GM19438 (cell line): Measurements from ENCODE around the gene CHPF.

ENCODE experiments used
- ATAC-seq: cut with Tn5 transposase; IDR thresholded peaks from one replicate; pipeline ENCODE4 v1.9.1; 2021; ENCODE audit warnings: low read depth; ENCODE audit not compliant: unreplicated experiment

CHPF gene

DNA sequence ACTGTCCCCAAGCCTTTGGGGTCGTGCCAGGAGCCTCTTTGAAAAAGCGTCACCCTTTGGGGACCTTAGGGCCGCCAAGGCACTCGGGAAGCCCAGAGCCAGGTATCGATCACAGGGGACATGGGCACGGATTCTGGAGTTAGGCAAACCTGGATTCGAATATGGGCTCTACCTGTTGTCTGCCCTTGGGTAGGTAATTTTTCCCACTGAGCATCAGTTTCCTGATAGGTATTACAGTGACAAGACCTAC lies 9.5 kb upstream of the CHPF start:
- ATAC-seq: no peak

DNA sequence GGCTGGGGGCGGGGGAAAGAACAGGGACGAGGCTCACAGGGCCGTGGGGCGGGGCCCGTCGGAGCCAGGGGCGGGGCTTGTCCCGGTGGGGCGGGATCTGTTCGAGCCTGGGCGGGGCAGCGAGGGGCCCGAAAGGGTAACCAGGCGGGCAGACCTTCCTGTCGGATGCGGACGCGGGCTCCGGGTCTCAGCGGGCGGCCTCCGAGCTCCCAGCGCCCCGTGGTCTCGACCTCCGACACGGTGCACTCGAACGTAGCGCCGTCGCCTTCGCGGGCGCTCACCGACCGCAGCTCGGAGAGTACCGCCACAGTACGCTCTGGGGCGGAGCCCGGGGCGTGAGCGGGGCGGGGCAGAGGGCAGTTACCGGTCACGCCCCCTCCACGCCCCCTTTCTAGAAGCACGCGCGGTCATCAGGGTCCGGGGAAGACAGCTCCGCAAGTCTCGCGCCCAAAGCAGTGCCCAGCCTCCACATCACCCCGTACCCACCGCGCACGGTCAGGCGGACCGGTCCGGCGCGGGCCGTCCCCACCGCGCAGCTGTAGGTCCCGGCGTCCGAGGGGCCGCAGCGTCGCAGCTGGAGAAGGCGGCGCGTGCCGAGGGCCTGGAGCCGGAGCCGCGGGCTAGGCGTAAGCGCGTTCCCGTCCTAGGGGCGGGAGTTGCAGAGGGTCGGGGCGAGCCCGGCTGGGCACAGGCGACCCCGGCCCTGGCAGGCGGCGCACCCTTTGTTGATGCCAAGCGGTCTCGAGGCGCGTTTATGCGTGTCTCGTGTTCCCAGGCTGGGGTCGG lies 9.0 kb upstream of the CHPF start:
- ATAC-seq: peak; percentile 92

DNA sequence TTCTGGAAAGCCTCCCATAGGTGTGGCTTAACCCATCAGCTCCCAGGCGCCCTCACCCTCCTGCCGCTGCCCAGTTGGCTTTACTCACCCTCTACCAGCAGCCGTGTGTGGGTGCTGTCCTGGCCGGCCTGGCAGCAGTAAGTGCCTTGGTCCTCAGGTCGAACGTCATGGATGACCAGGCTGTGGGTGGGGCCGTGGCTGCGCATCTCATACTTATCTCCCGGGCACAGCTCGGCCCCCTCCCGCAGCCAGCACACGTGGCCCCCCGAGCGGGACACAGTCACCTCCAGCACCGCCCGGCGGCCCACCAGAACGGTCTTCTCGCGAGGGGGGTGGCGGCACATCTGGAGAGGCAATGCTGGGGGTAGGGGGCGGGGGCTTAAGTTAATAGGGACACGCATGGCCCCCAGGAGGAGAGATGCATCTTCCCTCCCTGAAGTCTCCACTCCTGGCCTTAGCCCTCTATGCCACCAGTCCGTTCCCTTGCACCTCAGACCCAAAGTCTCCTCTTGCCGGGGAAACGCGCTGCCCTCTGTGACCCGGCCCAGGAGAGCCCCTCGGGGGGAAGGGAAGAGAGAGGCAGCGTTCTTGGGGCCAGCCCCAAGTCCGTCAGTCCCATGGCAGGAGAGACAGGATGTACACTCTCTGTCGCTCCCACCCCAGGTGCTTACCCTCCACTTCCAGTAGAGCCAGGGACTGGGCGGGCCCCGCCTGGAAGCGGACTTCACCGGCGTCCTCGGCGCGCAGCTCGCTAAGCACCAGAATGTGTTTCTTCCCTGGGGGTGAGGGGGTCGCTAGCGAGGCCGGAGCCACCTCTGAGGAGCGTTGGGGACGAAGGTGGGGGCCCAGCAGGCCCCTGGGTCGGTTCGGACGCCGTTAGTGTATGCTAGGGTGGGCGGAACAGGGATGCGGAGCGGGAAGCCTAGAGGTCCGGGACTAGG lies 8.1 kb upstream of the CHPF start:
- ATAC-seq: peak; percentile 37

DNA sequence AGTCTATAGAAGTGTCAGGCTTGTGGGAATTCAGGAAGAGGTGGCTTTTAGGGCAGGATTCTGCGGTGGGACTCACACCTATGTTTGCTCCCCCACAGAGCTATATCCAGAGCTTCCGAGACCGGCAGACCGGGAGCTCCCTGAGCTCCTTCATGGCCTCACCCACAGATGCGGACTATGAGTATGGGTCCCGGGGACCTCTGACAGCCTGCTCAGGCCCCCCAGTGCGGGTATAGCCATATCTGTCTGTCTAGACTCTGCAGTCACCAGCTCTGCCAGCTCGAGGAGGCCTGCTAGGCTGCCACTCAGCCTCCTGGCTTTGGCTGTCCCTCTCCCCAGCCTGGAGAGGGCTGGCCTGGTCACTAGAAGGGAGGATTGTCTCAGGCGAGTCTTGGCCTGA lies 6.0 kb upstream of the CHPF start:
- no peak for ATAC-seq

DNA sequence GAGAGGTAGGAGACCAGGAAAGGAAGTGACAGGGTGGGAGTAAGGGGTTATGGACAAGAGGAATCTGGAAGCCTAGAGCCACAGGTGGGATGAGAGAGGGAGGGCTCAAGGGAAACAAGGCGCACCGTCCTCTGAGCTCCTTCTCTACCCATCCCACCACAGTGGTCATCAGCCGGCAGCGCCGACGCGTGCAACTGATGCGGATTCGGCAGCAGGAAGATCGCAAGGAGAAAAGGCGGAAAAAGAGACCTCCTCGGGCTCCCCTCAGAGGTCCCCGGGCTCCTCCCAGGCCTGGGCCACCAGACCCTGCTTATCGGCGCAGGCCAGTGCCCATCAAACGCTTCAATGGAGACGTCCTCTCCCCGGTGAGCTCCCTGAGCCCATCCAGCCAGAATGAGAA lies 5.4 kb upstream of the CHPF start:
- ATAC-seq: no peak

DNA sequence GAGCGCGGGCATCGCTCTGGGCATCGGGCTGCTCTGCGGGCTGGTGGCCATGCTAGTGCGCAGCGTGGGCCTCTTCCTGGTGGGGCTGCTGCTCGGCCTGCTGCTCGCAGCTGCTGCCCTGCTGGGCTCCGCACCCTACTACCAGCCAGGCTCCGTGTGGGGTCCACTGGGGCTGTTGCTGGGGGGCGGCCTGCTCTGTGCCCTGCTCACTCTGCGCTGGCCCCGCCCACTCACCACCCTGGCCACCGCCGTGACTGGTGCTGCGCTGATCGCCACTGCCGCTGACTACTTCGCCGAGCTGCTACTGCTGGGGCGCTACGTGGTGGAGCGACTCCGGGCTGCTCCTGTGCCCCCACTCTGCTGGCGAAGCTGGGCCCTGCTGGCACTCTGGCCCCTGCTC lies 4.0 kb upstream of the CHPF start:
- ATAC-seq: no peak

DNA sequence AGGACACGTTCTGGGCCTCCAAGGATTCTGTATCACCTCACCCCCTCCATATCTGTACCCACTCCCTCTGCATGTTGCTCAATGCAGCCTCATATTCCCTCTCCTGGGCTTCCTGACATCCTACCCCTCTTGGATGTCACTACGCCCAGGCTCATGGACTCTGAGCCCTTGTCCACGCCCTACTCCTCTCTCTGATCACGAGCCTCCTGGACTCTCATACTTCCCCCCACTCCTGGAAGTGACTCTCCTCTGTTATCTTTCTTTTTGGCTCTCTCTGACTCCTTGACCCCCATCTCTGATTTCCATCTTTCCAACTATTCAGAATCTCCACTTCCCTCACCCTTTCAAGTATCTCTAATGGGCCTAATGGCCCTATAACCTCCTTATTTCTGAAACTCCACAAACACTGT lies 2.3 kb upstream of the CHPF start:
- ATAC-seq: no peak

DNA sequence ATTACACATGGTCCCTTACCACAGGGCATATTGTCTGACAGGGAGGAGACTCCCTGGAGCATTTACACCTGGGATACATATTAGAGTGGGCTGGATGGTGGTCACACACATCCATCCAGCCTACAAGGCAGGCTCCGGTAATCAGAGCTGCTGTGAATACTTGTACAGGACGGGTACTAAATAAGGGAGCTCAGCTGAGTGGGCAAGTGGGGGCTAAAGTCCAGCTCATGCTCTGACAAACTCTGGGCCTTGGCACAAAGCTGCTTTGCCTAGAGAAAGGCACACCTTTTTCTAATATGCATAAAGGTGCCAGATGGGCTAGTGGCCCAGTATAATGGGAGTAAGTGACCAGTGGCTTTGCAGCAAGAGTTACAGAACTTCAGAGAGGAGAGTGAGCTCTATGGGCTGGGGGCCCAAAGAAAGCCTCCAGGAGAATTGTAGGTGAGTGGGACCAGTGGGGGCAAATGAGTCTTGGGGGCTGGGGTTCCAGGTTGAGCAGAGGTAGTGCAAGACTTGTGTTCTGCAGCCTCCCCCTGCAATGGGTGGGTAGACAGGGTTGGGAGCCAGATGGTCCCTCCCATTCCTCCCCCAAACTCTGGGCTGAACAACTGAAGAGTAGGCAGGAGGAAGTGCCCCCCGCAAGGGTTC lies 1.8 kb upstream of the CHPF start:
- ATAC-seq: no peak

DNA sequence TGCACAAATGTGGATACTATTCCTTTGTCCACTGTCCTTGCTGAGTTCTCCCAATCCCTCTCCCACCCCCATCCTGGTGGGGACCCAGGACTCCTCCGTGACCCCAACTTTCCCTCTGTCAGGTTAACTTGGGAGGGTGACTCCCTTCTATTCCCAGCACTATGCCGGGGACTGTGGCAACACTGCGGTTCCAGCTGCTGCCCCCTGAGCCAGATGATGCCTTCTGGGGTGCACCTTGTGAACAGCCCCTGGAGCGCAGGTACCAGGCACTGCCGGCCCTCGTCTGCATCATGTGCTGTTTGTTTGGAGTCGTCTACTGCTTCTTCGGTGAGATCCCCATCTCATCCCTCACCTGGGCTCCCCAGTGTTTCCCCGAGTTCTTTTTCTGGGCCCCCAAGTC lies 958 bp upstream of the CHPF start:
- no peak for ATAC-seq

DNA sequence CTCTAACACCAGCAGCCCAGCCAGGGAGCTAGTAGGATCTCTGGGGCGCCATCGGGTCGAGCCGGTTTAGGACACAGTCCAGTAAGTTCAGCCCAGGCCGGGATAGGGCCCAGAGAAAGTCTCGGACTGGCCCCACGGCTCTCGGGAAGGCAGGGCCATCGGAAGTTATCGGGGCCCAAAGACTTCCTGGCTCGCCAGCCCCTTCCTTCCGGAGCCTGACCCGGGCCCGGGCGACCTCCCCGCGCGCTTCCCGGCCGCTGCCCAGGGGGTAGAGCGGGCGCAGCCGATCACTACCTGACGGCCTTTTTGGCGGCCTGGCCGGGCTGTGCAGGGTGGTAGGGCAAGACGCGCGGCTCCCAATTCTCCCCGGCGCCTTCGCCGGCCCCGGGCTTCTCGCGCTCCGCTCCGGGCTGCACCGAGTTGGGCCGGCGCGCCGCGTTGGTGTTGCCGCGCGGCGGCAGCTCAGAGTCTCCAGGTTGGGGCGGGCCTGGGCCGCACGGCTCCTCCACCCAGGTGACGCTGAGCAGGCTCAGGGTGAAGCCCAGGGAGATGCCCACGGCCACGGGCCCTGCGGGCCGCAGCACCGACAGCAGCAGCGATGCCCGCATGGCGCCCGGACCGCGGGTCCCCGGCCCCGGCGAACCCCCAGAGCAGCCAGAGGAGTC lies 546 bp downstream of the CHPF start:
- ATAC-seq: peak; percentile 31

DNA sequence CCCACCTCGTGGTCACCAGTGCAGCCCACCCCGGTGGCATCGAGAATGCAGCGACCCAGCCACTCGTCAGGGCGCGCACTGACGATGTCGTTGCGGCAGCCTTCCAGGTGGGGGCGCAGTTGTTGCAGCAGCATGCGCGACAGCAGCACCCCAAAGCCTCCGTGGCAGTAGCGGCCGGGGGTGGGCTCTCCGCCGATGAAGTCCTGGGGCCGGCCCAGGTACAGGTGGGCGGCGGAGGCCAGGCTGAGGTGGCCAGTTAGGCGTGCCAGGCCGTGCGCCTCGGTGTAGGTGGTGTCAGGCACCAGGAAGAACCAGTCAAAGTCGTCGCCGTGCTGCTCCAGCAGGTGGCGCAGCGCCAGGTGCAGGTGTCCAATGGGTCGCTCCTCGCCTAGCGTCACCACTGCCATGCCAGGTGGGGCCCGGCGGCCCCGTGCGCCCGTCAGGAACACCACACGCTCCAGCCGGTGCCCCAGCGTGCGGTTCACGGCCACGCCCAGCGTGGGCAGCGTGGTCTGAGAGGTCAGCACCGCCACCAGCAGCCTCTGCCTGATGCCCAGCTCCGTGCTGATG lies 1.9 kb downstream of the CHPF start:
- peak; percentile 48 for ATAC-seq

DNA sequence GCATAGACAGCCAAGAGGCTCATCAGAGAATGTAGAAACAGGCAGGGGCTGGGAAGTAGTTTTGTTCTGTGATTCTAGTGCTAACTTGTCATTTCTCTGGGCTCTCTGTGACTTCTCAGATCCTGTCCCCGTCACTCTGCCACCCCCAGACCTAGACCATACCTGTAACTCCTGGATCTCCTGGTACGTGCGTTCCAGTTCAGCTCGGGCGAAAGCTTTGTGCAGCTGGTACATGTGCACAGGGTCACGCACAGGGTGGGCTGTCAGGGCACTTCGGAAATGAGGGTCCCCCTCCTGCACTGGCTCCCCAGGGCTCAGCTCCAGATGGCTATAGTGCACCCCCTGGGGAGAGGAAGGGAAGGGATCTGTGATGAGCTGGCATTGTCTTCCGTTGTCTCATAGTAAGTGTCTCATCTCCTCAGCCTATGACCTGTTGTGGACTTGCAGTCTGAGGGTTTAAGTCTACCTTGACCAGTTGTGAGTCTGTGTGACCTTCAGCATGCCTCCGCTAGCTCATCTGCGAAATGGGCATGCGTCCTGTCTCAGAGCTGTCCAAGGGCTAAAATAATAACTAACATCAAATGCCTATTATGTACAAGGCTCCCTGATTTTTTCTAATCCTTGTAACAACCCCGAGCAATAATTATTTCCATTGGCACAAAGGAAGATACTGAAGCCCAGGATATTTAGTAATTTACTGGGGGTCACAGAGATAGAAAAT lies 2.7 kb downstream of the CHPF start:
- ATAC-seq: no peak

DNA sequence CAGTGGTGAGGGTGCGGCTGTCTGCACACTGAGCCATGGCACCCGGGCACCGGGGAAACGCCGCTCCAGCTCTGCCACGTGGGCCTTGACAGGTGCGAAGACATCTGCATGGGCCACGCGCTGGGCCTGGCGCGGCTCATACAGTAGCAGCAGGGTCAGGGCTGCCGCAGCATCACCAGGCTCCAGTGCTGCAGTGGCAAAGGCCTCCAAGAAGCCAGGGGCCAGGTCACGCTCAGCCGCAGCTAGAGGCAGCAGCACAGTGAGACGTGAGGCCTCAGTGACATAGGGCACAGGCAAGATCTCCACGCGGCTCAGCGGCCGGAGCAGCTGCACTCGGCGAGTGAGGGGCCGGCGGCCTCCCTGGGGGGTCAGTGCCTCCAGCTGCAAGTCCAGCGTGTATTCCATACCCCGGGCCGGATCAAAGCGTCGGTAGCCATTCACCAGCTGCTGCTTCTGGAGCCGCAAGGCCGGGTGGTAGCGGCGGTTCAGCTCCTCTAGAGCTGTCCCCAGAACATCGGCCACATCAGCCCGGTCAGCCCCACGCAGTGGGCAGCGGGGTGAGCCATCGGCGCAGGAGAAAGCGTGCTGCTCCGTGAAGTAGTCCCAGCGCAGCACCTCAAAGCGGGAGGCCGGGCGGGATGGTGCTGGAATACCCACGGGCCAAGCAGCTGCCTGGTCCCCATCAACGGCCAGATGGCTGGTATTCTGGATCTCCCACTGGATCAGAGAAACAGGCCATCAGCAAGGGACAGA lies 3.5 kb downstream of the CHPF start:
- ATAC-seq: no peak

DNA sequence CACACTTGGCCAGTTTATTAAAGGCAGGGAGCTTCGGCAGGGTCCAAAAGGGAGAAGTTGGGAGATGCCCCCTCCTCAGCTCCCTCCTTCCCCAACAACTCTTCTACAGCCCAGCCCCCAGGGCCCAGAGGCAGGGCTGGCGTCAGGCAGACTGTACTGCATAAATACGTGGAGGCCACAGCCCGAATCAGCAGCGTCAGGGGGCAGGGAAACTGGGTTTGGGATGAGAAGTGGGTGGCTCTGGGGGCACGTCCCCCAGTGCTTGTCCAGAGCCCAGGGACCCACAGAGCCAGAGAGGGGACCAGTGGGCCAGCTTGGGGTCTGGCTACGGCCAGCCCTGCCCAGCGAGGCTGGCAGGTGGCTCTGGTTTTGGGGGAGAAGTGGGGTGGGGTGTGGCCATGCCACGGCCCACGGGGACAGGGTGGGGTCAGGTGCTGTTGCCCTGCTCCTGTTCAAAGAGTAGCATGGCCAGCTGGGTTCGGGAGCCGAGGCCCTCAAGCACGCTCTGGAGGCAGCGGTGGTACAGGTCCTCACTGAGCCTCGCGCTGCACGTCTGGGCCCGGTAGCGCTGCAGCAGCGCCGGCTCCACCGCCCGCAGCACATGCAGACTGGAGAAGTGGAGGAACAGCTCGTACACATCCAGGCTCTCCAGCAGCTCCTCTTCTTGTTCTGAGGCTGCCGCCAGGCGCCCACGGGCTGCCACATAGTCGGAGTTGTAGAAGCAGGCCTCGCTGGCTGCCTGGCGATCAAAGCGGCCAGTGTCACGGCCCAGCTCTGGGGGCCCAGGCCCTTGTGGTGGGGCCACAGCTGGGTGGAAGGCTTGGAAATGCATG lies 4.4 kb downstream of the CHPF start:
- no peak for ATAC-seq

DNA sequence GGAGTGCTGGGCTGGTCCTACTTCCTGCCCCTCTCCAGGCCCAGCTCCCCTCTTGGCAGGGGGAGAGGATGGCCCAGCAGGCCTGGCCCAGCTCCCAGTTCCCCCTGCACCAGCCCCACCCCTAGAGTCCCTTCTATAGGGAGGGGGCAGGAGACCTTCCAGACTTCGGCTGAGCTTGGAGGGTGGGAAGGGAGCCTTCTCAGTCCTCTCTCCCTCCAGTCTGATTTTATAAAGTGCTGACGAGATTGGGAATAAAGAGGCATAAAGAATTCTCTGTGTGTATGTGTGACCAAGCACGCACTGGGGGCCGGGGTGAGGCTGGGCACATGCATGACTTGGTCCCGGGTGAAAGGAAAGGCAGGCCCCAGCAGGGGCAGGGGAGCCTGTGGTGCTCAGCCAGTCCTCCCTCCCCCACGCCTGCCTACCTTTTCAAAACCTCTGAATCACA lies 5.1 kb downstream of the CHPF start:
- no peak for ATAC-seq

DNA sequence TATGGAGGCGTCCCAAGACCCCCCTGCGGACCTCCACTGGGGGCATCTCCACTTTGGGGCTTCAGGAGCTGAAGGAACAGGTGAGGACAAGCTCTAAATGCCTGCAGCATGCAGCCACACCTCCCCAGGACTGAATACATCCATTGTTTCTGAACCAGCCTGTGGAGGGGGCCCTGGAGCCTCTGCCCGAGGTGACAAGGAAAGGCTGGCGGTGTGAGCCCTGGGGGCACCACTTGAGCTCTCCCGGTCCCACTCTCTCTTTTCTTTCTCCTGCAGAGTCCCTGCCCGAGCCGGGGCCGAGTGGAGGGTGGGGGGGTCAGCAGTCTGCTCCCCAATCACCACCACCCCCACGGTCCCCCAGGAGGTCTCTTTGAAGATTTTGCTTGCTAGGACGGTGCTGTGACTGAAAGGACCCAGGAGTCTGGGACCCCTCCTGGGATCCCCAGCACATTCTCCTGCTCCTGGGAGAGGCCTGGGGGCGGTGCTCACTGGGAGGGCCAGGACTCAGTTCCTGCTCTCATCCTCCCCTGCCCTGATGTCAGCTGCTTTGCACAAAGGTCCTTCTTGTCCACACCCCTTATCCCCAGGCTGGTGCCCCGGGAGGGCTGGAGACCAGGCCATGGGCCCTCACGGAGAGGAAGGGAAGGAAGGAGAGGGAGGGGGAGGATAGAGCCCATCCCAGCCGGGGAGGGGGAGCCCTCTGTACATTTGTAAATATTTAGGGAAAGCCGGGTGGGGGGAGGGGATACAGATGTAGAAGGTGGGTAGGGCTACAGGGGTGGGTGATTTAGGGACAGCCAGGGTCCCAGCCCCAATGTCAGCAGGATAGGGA lies 5.7 kb downstream of the CHPF start:
- no peak for ATAC-seq

DNA sequence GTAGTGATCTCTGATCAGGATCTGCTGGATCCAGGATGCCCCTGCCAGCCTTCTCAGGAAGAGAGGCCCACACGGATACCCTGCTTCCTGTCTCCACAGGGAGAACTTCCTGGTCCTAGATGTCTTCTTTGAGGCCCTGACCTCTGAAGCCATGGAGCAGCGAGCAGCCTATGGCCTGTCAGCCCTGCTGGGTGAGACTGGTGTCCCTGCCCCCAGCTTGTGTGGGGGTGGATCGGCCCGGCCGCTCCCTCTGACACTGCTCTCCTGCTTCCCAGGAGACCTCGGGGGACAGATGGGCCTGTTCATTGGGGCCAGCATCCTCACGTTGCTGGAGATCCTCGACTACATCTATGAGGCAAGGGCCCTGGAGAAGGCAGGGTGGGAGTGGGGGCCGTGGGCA lies 6.6 kb downstream of the CHPF start:
- ATAC-seq: no peak

DNA sequence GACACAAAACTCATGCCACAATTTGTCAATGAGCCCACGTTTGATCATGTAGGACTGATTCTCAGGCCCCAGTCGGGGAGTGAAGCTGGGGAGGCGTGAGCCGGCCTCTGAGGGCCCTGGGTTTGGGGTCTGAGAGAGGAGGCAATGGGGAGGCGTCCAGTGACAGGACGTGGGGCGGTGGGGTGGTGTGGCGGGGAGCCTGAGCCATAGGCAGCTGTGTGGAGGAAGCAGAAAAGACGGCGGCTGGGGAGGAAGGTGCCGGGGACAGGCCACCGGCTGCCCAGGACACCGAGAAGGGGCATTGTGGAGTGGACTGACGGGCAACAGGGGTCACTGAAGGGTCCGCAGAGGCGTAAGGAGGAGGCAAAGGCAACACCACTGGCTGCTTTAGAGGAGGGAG lies 7.2 kb downstream of the CHPF start:
- no peak for ATAC-seq
